Measurements from ENCODE around the gene KIF5B.
"Not testable (repeated sequence)": the region's sequence is repeated elsewhere in the genome, so short reads cannot be mapped to it uniquely, and the experiment has no call there.

KIF5B gene

DNA sequence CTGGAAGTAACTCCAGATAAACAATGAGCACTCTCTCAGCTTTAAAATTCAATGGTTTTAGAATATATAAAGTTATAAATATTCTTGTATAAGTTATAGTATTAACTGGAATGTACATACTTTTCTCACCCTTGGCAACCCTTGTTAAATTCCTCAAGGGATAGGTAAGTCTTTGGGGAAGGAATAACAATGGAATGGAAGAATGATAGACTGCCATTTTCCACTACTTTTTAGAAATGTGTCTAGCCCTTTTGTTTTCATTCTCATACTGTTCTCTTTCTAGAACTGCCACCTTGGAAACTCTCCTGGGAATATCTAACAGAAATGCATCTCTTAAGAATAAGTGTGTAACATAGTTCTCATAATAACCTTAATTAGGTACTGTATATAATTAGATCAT, 8.3 kb downstream of the KIF5B start:
- H3K4me3 Mint-ChIP-seq, result no peak overlapping the region
- H3K9me3 Mint-ChIP-seq, result no peaks in the 10 kb centered on the region
- H3K4me1 Mint-ChIP-seq, result peaks cover 41% of the 10 kb centered on the region
- H3K27me3 Mint-ChIP-seq (ENCODE audit: low read depth, poor library complexity), result no peaks in the 10 kb centered on the region
- H3K36me3 Mint-ChIP-seq (ENCODE audit: low read depth), result peaks cover 64% of the 10 kb centered on the region
- H3K27ac Mint-ChIP-seq, result no peak overlapping the region
- TF ChIP-seq, protein P1, sequence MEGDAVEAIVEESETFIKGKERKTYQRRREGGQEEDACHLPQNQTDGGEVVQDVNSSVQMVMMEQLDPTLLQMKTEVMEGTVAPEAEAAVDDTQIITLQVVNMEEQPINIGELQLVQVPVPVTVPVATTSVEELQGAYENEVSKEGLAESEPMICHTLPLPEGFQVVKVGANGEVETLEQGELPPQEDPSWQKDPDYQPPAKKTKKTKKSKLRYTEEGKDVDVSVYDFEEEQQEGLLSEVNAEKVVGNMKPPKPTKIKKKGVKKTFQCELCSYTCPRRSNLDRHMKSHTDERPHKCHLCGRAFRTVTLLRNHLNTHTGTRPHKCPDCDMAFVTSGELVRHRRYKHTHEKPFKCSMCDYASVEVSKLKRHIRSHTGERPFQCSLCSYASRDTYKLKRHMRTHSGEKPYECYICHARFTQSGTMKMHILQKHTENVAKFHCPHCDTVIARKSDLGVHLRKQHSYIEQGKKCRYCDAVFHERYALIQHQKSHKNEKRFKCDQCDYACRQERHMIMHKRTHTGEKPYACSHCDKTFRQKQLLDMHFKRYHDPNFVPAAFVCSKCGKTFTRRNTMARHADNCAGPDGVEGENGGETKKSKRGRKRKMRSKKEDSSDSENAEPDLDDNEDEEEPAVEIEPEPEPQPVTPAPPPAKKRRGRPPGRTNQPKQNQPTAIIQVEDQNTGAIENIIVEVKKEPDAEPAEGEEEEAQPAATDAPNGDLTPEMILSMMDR (IDR thresholded peaks at IDR 0.05), result no peak
- DNase-seq, result no peak

DNA sequence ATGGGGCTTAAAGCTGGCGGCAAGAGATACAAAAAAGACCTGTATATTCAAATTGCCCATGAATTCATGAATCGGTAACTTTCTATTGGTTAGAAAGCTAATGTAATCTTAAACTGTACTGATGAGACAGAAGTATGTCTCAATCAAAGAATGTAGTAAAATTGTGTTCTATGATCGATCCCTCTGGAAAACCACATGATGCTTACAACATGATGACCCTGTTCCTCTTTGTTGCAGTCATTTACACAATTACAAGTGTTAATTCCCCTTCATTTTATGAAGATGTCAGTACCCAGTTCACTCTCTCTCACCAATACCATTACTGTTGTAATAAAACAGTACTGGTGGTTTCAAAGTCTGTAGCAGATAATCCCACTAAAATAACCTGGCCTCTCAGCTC, 10.1 kb downstream of the KIF5B start:
- no peak for DNase-seq
- no peaks in the 10 kb centered on the region for H3K9me3 Mint-ChIP-seq
- H3K4me3 Mint-ChIP-seq, result no peak overlapping the region
- peaks cover 76% of the 10 kb centered on the region for H3K36me3 Mint-ChIP-seq (ENCODE audit: low read depth)
- no peaks in the 10 kb centered on the region for H3K27me3 Mint-ChIP-seq (ENCODE audit: low read depth, poor library complexity)
- no peak overlapping the region for H3K27ac Mint-ChIP-seq
- H3K4me1 Mint-ChIP-seq, result peaks cover 28% of the 10 kb centered on the region
- TF ChIP-seq, protein P1 (IDR thresholded peaks at IDR 0.05), result no peak

DNA sequence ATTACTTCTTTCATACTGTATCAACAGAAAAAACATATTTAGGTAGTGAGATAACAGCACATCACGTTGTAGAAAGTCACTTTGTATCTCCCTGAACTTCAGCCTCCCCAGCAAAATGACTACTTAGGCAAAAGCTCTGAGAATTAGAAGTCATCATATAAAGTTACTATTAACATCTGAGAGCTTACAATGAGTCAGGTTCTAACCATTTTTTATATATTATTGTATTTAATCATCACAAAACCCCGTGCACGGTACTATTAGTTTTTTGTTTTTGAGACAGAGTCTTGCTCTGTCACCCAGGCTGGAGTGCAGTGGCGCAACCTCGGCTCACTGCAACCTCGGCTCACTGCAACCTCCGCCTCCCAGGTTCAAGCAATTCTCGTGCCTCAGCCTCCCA, 13.5 kb downstream of the KIF5B start:
- not testable (repeated sequence) for H3K4me3 Mint-ChIP-seq, H3K27ac Mint-ChIP-seq, DNase-seq

DNA sequence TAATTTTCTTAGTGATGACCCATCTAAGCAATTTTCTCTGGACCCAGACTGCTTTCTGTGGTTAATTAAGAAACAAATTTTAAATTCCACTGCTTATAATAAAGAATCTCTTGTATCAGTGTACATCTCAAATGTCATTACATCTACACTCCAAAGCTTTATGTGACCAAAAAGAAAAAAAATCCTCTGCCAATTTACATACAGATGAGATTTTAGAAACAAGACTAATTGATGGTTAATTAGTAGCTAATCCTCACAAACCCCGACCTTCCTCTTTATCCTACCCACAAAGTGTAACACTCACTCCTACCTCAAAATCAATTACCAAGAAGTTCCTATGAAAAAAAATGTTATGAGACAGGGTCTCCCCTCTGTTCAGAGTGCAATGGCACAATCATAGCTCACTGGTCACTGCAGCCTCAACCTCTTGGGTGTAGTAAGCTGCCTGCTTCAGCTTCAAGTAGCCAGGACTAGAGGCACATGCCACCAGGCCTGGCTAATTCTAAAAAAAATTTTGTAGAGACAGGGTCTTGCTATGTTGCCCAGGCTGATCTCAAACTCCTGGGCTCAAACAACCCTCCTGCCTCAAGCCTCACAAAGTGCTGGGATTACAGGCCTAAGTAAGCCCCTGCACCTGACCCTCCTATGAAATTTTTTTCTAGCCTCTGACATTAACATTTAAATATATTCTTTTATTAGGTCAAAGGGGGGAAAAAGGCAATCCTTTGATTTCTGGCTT, 14.8 kb downstream of the KIF5B start:
- TF ChIP-seq, protein P1 (IDR thresholded peaks at IDR 0.05), result no peak
- DNase-seq, result no peak
- H3K27ac Mint-ChIP-seq, result no peak overlapping the region
- H3K36me3 Mint-ChIP-seq (ENCODE audit: low read depth), result peaks cover 78% of the 10 kb centered on the region
- peaks cover 5% of the 10 kb centered on the region for H3K4me1 Mint-ChIP-seq
- H3K27me3 Mint-ChIP-seq (ENCODE audit: low read depth, poor library complexity), result no peaks in the 10 kb centered on the region
- H3K9me3 Mint-ChIP-seq, result no peaks in the 10 kb centered on the region
- no peak overlapping the region for H3K4me3 Mint-ChIP-seq

More for the DNA sequence above, 13.5 kb downstream of the KIF5B start:
- not testable (repeated sequence) for H3K9me3 Mint-ChIP-seq; H3K27me3 Mint-ChIP-seq (ENCODE audit: low read depth, poor library complexity); H3K4me1 Mint-ChIP-seq
- peaks cover 78% of the 10 kb centered on the region for H3K36me3 Mint-ChIP-seq (ENCODE audit: low read depth)

DNA sequence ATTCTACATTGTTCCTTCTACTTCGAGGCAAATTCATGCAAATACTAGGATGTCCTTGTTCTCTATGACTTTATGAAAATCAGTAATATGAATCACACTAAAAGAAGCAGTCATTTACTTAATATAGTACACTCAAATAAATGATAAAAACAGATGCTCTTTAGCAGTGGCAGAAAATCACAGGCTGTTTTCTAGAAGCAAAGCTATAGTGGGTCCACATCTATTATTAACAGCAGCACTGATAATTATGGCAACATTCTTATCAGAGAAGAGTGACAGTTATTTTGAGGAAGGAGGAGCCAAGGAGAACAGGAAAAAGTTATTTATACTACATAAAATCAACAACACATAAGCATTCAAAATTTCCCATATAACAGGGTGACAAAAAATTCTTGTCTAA, 16.5 kb downstream of the KIF5B start:
- Mint-ChIP-seq H3K27ac (no peak overlapping the region), H3K36me3 (ENCODE audit: low read depth) (peaks cover 77% of the 10 kb centered on the region), H3K4me3 (no peak overlapping the region), H3K4me1 (peaks cover 5% of the 10 kb centered on the region), H3K9me3 (no peaks in the 10 kb centered on the region), H3K27me3 (ENCODE audit: low read depth, poor library complexity) (no peaks in the 10 kb centered on the region)
- no peak for DNase-seq
- TF ChIP-seq, protein P1 (IDR thresholded peaks at IDR 0.05), result no peak

DNA sequence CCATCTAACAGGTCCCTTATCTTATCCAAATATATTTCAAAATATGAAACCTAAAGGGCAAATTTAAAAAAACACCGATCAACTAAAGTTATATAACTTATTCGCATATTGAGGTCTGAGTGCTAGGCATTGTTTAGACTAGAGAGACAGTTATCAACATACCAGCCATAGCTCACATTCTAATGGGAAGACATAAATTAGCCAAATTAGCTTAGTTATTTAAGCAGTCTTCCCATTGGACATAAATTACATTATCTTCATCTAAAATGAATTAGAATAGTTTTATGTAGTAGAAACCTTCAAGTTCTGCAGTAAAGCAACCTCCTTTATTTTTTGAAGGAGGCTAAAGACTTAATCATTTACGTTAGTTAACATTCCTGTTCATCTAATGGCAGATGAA, 17.4 kb downstream of the KIF5B start:
- DNase-seq, result no peak
- TF ChIP-seq, protein P1 (IDR thresholded peaks at IDR 0.05), result no peak
- Mint-ChIP-seq H3K27me3 (ENCODE audit: low read depth, poor library complexity) (no peaks in the 10 kb centered on the region), H3K36me3 (ENCODE audit: low read depth) (peaks cover 77% of the 10 kb centered on the region), H3K27ac (no peak overlapping the region), H3K4me3 (no peak overlapping the region), H3K4me1 (peaks cover 5% of the 10 kb centered on the region), H3K9me3 (no peaks in the 10 kb centered on the region)

All from nephron progenitor cell (in vitro differentiated cells).